ENCODE data around the gene PIP4K2C.
"Not testable (repeated sequence)": the region's sequence is repeated elsewhere in the genome, so short reads cannot be mapped to it uniquely, and the experiment has no call there.

The PIP4K2C gene

DNA sequence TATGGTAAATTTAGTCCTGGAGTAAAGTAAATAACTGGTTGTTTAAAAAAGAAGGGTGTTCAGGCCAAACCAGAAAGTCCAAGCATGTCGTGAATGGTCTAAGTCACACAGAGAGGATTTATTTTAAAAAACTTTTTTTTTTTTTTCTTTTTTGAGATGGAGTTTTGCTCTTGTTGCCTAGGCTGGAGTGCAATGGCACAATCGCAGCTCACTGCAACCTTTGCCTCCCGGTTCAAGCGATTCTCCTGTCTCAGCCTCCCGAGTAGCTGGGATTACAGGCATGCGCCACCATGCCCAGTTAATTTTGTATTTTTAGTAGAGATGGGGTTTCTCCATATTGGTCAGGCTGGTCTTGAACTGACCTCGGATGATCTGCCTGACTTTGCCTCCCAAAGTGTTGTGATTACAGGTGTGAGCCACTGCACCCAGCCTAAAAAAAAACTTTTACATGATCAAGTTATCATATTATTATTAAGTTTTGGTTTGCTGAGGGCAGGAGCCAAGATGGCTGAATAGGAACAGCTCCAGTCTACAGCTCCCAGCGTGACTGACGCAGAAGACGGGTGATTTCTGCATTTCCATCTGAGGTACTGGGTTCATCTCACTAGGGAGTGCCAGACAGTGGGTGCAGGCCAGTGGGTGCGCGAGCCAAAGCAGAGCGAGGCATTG is 55.1 kb downstream of the PIP4K2C start:
- no CpG with 5 or more reads among the region's 13 CpGs for WGBS (ENCODE audit: extremely low coverage, insufficient coverage, low lambda C conversion rate)
- not testable (repeated sequence) for H2BK5ac ChIP-seq (ENCODE audit: low read length); H3K79me1 ChIP-seq (ENCODE audit: low read length); H4K8ac ChIP-seq (ENCODE audit: low read depth, low read length); H3K4ac ChIP-seq (ENCODE audit: low read depth, low read length); H3K56ac ChIP-seq (ENCODE audit: low read length); H3K4me1 ChIP-seq (ENCODE audit: control insufficient read depth, low read depth, low read length); H3K4me2 ChIP-seq (ENCODE audit: low read length); H2AK5ac ChIP-seq (ENCODE audit: low read length); H3K27me3 ChIP-seq (ENCODE audit: insufficient read depth, low read length, poor library complexity); H3K9ac ChIP-seq (ENCODE audit: low read length); H4K5ac ChIP-seq (ENCODE audit: low read length); H3K18ac ChIP-seq (ENCODE audit: low read length); H3K79me2 ChIP-seq (ENCODE audit: control insufficient read depth, insufficient read depth, low read length); H2BK15ac ChIP-seq (replicated peaks; ENCODE audit: low read depth); H3K4me3 ChIP-seq (ENCODE audit: low read length); H3K27ac ChIP-seq (ENCODE audit: low read depth, low read length); H3K23ac ChIP-seq (ENCODE audit: low read length); H2BK120ac ChIP-seq (ENCODE audit: low read depth, low read length); H3K36me3 ChIP-seq (ENCODE audit: control insufficient read depth, insufficient read depth, low read length)
- DNase-seq = peak; percentile 81

DNA sequence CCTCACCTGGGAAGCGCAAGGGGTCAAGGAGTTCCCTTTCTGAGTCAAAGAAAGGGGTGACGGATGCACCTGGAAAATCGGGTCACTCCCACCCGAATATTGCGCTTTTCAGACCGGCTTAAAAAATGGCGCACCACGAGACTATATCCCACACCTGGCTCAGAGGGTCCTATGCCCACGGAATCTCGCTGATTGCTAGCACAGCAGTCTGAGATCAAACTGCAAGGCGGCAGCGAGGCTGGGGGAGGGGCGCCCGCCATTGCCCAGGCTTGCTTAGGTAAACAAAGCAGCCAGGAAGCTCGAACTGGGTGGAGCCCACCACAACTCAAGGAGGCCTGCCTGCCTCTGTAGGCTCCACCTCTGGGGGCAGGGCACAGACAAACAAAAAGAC is 55.7 kb downstream of the PIP4K2C start:
- H3K4me3 ChIP-seq (ENCODE audit: low read length); H4K5ac ChIP-seq (ENCODE audit: low read length); DNase-seq; H3K9ac ChIP-seq (ENCODE audit: low read length); H3K4me2 ChIP-seq (ENCODE audit: low read length); H2BK15ac ChIP-seq (replicated peaks; ENCODE audit: low read depth); H2BK120ac ChIP-seq (ENCODE audit: low read depth, low read length); H3K36me3 ChIP-seq (ENCODE audit: control insufficient read depth, insufficient read depth, low read length); H3K23ac ChIP-seq (ENCODE audit: low read length); H3K4me1 ChIP-seq (ENCODE audit: control insufficient read depth, low read depth, low read length); H4K8ac ChIP-seq (ENCODE audit: low read depth, low read length); H3K79me1 ChIP-seq (ENCODE audit: low read length); H3K79me2 ChIP-seq (ENCODE audit: control insufficient read depth, insufficient read depth, low read length); H2BK5ac ChIP-seq (ENCODE audit: low read length); H3K56ac ChIP-seq (ENCODE audit: low read length); H3K27me3 ChIP-seq (ENCODE audit: insufficient read depth, low read length, poor library complexity); H3K18ac ChIP-seq (ENCODE audit: low read length); H3K4ac ChIP-seq (ENCODE audit: low read depth, low read length); H3K27ac ChIP-seq (ENCODE audit: low read depth, low read length); H2AK5ac ChIP-seq (ENCODE audit: low read length): not testable (repeated sequence)
- no CpG with 5 or more reads among the region's 15 CpGs for WGBS (ENCODE audit: extremely low coverage, insufficient coverage, low lambda C conversion rate)

Measured in mesendoderm (in vitro differentiated cells).